Naive B cell (primary cell): ENCODE measurements around the gene RNF126. TPM values are rescaled to one million over a fixed set of nuclear protein-coding genes. Genes with fewer than 3 reads are reported as not detected.
"Not testable (repeated sequence)": the region's sequence is repeated elsewhere in the genome, so short reads cannot be mapped to it uniquely, and the experiment has no call there.

ENCODE experiments used
- ATAC-seq, 2 donors: fragments of 150-1000 bp; cut with Tn5 transposase; 2 replicates each; pipeline ENCODE4 v1.10.0; 2021; ENCODE audit warnings: low read depth in 2 of 2, mild to moderate bottlenecking in 2 of 2, moderate library complexity in 2 of 2
- DNase-seq: peaks from one replicate; pipeline ENCODE4 v3.0.0; 2022
- H3K27ac Mint-ChIP-seq, 6 donors: one replicate each; pipeline ENCODE4 v1.8.0; 2020 to 2022; ENCODE audit warnings: mild to moderate bottlenecking in 6 of 6, mixed read lengths in 6 of 6, moderate library complexity in 5 of 6, inconsistent platforms in 2 of 6
- H3K27me3 Mint-ChIP-seq, 3 donors: one replicate each; pipeline ENCODE4 v1.8.0; 2021 to 2022; ENCODE audit warnings: mixed read lengths in 3 of 3, mild to moderate bottlenecking in 1 of 3
- H3K36me3 Mint-ChIP-seq, 2 donors: one replicate each; pipeline ENCODE4 v1.8.0; 2020 to 2022; ENCODE audit warnings: mixed read lengths in 2 of 2, inconsistent platforms in 1 of 2, mild to moderate bottlenecking in 1 of 2
- H3K4me1 Mint-ChIP-seq, 3 donors: one replicate each; pipeline ENCODE4 v1.8.0; 2020 to 2022; ENCODE audit warnings: mixed read lengths in 3 of 3, inconsistent platforms in 1 of 3, mild to moderate bottlenecking in 1 of 3, moderate library complexity in 1 of 3
- H3K4me3 Mint-ChIP-seq, 8 donors: one replicate each; pipeline ENCODE4 v1.8.0; 2020 to 2022; ENCODE audit warnings: mild to moderate bottlenecking in 8 of 8, mixed read lengths in 8 of 8, moderate library complexity in 8 of 8, inconsistent platforms in 2 of 8
- H3K9me3 Mint-ChIP-seq, 7 donors: one replicate each; pipeline ENCODE4 v1.8.0; 2020 to 2022; ENCODE audit warnings: mixed read lengths in 7 of 7, mild to moderate bottlenecking in 5 of 7, inconsistent platforms in 2 of 7, moderate library complexity in 1 of 7
- polyA plus RNA-seq, 6 donors: library from polyadenylated mRNA; unstranded; fragments of 300-500 nt; fragmentation: Illumina TruSeq; gene quantifications; one replicate each; pipeline ENCODE4 v1.2.3, GENCODE V29; 2021; ENCODE audit warnings: low read depth in 6 of 6

The RNF126 gene
- polyA plus RNA-seq, 6 donors from 2014 or later, result 51.0 to 72.4 (median 59.1) TPM

DNA sequence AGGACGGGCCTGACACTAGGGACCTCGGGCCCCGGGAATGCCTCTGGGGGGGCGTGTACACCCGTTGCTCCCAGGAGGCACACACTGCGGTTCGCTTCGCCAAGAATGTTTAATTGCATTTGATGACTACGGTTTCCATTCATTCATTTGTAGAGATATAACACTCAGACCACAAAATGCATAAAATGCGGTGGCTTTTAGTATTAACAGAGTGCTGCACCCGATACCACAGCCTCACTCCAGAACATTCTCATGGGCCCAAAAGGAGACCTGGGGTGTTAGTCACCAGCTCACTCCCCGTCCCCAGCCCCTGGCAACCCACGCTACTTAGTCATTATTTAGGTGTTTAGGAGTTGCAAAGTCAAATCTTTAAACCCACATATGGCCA lies 51.5 kb downstream of the RNF126 start:
- H3K4me3 Mint-ChIP-seq, result peak overlapping the region; percentile 42 to 89 (median 84)
- H3K9me3 Mint-ChIP-seq, result no peaks in the 10 kb centered on the region
- H3K36me3 Mint-ChIP-seq, result peaks cover 0 to 3% of the 10 kb centered on the region in 2 donors
- H3K27ac Mint-ChIP-seq, result peak overlapping the region in 1 of 6 donors; percentile 57
- H3K4me1 Mint-ChIP-seq, result peaks cover 7 to 18% (median 8%) of the 10 kb centered on the region in 3 donors
- no peak for ATAC-seq
- H3K27me3 Mint-ChIP-seq, result peaks cover 4 to 8% (median 6%) of the 10 kb centered on the region in 3 donors
- DNase-seq, result no peak

DNA sequence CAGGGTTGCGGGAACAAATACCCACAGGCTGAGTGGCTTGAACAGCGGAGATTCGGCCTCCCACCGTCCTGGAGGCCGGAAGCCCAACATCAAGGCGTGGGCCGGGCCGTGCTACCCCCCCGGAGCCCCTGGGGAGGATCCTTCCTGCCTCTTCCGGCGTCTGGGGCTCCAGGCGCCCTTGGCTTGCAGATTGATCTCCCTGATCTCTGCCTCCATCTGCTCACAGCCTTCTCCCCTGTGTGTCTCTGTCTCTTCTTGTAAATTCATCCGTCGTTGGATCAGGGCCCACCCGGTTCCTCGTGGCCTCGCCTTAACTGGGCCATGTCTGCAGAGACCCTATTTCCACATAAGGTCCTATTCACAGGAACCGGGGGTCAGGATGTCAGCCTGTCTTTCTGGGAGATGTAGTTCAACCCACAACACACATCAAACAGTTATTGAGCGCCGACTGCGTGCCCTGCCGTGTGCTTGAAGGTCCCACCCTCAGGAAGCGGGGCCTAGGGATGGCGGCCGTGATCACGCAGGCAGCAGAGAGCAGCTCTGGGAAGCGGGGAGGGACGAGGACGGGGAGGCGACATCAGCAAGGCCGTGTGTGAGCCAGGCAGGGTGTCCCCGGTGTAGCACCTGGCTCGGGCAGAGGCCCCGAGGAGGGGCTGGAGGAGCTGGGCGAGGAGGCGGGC lies 52.1 kb downstream of the RNF126 start:
- Mint-ChIP-seq H3K4me1 (peaks cover 7 to 18% (median 8%) of the 10 kb centered on the region in 3 donors), H3K27ac (peak overlapping the region in 5 of 6 donors; percentile 5 to 87 (median 75)), H3K4me3 (peak overlapping the region; percentile 56 to 89 (median 84)), H3K27me3 (peaks cover 4 to 8% (median 6%) of the 10 kb centered on the region in 3 donors), H3K36me3 (peaks cover 0 to 3% of the 10 kb centered on the region in 2 donors), H3K9me3 (no peaks in the 10 kb centered on the region)
- DNase-seq, result peak; percentile 39
- ATAC-seq, result peak; percentile 56 to 63

DNA sequence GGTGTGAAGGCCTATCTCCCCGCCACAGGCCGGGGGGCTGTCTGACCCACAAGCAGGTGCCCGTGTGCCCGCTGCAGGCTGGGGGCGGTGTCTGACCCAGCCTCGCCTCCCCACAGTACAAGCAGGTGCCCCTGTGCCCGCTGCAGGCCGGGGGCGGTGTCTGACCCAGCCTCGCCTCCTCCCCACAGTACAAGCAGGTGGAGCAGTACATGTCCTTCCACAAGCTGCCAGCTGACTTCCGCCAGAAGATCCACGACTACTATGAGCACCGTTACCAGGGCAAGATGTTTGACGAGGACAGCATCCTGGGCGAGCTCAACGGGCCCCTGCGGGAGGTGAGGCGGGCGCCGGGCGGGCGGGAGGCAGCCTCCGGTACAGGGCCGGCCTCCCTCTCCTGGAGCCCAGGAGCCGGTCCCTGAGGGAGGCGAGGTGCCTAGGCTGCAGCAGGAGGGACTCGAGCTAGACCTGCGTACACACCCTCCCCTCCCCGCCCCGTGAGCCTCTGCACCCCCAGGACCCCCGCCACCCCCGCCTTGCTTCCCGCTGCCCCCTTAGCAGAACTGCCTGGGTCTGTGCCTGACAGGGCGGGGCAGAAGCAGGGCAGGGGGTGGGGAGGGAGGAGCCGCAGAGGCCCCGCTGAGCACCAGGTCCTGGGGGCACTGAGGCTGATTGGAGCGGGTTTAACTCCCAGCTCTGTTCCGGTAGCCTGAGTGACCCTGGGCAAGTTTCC lies 52.8 kb downstream of the RNF126 start:
- ATAC-seq (peak; percentile 62 to 69), DNase-seq (no peak)
- Mint-ChIP-seq H3K27me3 (peaks cover 0 to 8% (median 6%) of the 10 kb centered on the region in 3 donors), H3K9me3 (no peaks in the 10 kb centered on the region), H3K4me1 (peaks cover 7 to 15% (median 8%) of the 10 kb centered on the region in 3 donors), H3K36me3 (no peaks in the 10 kb centered on the region), H3K27ac (peak overlapping the region in 2 of 6 donors; percentile 65 to 75), H3K4me3 (peak overlapping the region; percentile 56 to 89 (median 84))

DNA sequence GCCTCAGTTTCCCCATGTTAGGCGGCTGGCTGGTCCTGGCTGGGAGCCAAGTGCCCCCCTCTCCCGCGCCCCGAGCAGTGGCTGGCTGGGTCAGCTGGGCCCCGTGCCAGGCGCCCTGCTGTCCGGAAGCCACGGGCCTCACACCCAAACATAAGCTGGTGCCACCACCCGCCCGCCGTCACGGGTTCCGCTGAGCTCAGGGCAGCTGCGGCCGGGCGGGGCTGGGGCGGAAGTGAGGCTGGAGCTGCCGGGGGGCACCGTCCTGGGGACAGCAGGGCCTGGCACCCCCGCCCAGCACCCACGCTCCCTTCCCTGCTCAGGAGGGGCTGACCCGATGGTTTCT lies 54.0 kb downstream of the RNF126 start:
- Mint-ChIP-seq H3K4me1 (peaks cover 7 to 9% (median 8%) of the 10 kb centered on the region in 3 donors), H3K9me3 (no peaks in the 10 kb centered on the region), H3K27me3 (no peaks in the 10 kb centered on the region), H3K27ac (no peak overlapping the region), H3K4me3 (no peak overlapping the region), H3K36me3 (no peaks in the 10 kb centered on the region)
- DNase-seq, result no peak
- no peak for ATAC-seq

DNA sequence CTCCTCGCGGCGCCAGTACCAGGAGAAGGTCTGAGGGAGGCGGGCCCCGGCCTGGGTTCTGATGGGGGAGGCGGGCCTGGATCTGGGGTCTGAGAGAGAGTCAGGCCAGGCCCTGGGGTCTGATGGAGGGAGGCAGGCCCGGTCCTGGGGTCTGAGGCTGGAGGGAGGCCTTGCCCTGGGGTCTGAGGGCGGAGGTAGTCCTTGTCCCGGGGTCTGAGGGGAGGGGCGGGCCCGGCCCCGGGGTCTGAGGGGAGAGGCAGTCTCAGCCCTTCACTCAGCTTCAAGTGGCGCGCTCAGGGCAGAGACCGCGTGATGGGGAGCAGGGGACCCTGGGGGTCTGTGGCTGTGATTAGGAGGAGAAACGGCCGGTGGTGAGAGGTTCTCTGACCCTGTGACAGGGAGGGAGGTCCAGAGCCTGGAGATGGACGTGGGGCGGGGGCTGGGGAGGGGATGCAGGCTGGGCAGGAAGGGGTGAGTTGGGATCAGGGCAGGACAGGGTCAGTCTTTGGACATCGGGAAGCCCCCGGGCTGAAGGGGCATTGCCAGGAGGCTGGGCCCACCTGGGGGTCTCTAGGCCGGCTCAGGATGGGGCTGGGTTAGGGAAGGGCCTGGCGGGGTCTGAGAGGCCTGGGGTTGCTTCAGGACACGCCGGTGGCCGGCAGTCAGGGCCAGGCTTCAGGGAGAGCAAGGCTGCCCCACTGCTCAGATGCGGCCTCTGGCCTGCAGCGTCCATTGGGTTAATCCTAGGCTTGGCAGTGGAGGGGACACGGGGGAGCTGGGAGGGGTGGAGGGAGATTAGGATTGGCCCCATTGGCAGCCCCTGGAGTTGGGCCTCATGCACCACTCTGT lies 54.6 kb downstream of the RNF126 start:
- no peaks in the 10 kb centered on the region for H3K36me3 Mint-ChIP-seq
- H3K9me3 Mint-ChIP-seq, result no peaks in the 10 kb centered on the region
- DNase-seq, result no peak
- peak overlapping the region in 2 of 8 donors; percentile 66 to 83 for H3K4me3 Mint-ChIP-seq
- H3K27me3 Mint-ChIP-seq, result no peaks in the 10 kb centered on the region
- peaks cover 7 to 9% (median 8%) of the 10 kb centered on the region in 3 donors for H3K4me1 Mint-ChIP-seq
- ATAC-seq, result no peak
- no peak overlapping the region for H3K27ac Mint-ChIP-seq

DNA sequence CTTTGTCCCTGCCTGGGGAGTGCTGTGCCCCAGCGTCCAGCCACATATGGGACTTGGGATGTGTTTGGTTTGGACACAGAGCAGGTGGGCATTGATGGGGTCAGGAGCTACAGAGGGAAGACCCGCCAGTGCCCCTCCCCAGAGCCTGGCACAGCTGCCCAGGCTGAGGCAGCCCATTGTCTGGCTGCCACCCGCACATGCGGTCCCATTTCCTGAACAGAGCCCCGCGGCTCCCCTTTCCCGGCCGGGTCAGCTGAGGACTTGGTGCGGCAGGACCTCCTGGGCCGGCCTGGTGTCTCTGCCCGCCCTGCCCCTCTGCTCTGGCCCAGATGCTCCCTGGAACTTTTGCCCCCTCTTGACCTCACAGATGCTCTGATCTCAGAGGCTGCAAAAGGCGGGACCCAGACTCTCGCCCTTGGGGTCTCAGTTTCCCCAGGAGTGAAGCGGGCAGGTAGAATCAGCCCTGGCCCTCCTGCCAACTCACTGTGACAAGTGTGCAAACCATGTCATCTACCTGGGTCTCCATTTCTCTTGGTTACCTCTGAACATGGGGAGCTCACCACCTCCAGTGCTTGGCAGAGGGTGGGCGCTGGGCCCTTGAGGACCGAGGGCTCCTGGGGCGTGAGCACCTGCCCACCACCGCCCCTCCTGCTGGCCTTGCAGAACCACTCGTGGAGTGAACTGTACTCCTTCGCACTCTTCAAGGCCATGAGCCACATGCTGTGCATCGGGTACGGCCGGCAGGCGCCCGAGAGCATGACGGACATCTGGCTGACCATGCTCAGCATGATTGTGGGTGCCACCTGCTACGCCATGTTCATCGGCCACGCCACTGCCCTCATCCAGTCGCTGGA lies 55.5 kb downstream of the RNF126 start:
- ATAC-seq, result no peak
- no peak for DNase-seq
- Mint-ChIP-seq H3K27me3 (peaks cover 0 to 3% (median 0%) of the 10 kb centered on the region in 3 donors), H3K4me1 (peaks cover 7 to 9% (median 9%) of the 10 kb centered on the region in 3 donors), H3K4me3 (peak overlapping the region in 1 of 8 donors; percentile 51), H3K27ac (peak overlapping the region in 1 of 6 donors; percentile 33), H3K36me3 (peaks cover 0 to 4% of the 10 kb centered on the region in 2 donors), H3K9me3 (peaks cover 0 to 2% (median 0%) of the 10 kb centered on the region in 7 donors)

DNA sequence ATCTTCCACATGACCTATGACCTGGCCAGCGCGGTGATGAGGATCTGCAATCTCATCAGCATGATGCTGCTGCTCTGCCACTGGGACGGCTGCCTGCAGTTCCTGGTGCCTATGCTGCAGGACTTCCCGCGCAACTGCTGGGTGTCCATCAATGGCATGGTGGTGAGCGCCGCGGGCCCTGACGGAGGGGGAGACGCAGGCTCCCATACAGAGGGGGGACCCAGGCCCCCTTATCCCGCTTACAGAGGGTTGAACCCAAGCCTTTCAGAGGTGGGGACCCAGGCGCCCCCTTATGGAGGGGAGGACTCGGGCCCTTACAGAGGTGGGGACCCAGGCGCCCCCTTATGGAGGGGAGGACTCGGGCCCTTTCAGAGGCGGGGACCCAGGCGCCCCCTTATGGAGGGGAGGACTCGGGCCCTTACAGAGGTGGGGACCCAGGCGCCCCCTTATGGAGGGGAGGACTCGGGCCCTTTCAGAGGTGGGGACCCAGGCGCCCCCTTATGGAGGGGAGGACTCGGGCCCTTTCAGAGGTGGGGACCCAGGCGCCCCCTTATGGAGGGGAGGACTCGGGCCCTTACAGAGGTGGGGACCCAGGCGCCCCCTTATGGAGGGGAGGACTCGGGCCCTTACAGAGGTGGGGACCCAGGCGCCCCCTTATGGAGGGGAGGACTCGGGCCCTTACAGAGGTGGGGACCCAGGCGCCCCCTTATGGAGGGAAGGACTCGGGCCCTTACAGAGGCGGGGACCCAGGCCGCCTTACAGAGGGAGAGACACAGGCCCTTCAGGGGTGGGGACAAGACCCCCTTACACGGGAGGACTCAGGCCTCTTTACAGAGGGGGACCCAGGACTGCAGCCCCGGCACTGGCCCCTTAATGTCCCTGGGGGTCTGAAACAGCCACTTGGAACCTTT lies 57.7 kb downstream of the RNF126 start:
- H3K4me3 Mint-ChIP-seq, result peak overlapping the region in 2 of 8 donors; percentile 40 to 78
- H3K27ac Mint-ChIP-seq, DNase-seq, H3K9me3 Mint-ChIP-seq, ATAC-seq, H3K4me1 Mint-ChIP-seq, H3K36me3 Mint-ChIP-seq, H3K27me3 Mint-ChIP-seq: not testable (repeated sequence)

DNA sequence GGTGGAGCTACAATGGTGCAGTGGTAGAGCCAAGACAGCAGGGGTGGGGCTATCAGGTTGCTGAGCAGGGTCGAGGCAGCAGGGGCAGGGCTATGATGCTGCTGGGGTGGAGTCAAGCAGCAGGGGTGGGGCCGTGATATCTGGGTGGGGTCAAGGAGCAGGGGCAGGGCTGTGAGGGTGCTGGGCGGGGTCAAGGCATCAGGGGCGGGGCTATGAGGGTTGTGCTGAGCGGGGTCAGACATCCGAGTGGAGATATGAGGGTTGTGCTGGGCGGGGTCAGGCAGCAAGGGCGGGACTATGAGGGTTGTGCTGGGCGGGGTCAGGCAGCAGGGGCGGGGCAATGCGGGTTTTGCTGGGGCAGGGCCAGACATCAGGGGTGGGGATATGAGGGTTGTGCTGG lies 58.7 kb downstream of the RNF126 start:
- peak overlapping the region in 1 of 8 donors; percentile 16 for H3K4me3 Mint-ChIP-seq
- no peak for DNase-seq
- no peak overlapping the region for H3K27ac Mint-ChIP-seq
- peaks cover 0 to 4% (median 0%) of the 10 kb centered on the region in 3 donors for H3K4me1 Mint-ChIP-seq
- ATAC-seq, result peak; percentile 21 to 53
- peaks cover 0 to 5% (median 0%) of the 10 kb centered on the region in 3 donors for H3K27me3 Mint-ChIP-seq
- peaks cover 0 to 6% (median 0%) of the 10 kb centered on the region in 7 donors for H3K9me3 Mint-ChIP-seq
- peaks cover 0 to 10% of the 10 kb centered on the region in 2 donors for H3K36me3 Mint-ChIP-seq

DNA sequence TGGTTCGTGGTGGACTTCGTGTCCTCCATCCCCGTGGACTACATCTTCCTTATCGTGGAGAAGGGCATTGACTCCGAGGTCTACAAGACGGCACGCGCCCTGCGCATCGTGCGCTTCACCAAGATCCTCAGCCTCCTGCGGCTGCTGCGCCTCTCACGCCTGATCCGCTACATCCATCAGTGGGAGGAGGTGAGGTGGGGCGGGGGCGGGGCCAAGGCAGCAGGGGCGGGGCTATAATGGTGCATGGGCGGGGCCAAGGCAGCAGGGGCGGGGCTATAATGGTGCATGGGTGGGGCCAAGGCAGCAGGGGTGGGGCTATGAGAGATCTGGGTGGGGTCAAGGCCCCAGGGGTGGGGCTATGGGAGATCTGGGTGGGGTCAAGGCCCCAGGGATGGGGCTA lies 59.2 kb downstream of the RNF126 start:
- H3K27me3 Mint-ChIP-seq, H3K36me3 Mint-ChIP-seq, ATAC-seq, H3K4me3 Mint-ChIP-seq, DNase-seq, H3K4me1 Mint-ChIP-seq, H3K27ac Mint-ChIP-seq, H3K9me3 Mint-ChIP-seq: not testable (repeated sequence)

DNA sequence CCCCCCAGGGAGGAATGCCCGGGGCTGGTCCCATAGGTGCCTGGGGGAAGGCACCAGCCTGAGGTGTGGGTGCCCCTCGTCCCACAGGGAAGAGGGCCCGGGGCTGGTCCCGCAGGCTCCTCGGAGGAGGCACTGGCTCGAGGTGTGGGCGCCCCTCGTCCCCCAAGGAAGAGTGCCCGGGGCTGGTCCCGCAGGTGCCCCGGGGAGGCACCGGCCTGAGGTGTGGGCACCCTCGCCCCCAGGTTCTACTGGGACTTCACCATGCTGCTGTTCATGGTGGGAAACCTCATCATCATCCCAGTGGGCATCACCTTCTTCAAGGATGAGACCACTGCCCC lies 59.7 kb downstream of the RNF126 start:
- not testable (repeated sequence) for H3K4me3 Mint-ChIP-seq, H3K9me3 Mint-ChIP-seq, H3K4me1 Mint-ChIP-seq, H3K27ac Mint-ChIP-seq, H3K36me3 Mint-ChIP-seq, DNase-seq, ATAC-seq, H3K27me3 Mint-ChIP-seq

DNA sequence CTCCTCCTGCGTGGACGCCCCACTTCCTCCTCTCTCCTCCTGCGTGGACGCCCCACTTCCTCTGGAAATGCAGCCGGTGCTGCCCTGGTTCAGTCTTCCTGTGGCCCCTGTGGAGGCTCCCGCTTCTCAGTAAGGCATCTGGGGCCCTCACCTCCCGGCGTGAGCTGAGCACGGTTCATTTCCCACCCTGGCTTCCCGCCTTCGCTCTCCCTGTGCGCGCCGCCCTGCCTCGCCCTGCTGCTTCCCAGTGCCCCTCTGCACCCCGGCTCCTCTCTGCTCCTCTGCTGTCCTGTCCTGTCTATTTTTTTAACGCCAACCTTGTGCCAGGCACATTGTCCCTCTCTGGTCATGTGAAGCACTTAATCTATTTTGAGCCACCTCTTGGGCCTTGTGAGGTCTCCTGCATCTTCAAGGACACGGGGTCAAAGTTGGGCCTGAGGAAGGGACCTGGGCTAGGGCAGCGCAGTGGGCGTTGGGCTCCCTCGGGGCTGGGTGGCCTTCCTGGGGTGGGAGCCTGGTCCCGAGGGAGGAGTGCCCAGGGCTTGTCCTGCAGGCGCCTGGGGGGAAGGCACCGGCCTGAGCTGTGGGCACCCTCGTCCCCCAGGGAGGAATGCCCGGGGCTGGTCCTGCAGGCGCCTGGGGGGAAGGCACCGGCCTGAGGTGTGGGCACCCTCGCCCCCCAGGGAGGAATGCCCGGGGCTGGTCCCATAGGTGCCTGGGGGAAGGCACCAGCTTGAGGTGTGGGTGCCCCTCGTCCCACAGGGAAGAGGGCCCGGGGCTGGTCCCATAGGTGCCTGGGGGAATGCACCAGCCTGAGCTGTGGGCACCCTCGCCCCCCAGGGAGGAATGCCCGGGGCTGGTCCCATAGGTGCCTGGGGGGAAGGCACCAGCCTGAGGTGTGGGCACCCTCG lies 60.4 kb downstream of the RNF126 start:
- peaks cover 0 to 6% (median 0%) of the 10 kb centered on the region in 7 donors for H3K9me3 Mint-ChIP-seq
- H3K27me3 Mint-ChIP-seq, result peaks cover 0 to 5% (median 0%) of the 10 kb centered on the region in 3 donors
- ATAC-seq (no peak), DNase-seq (no peak)
- no peak overlapping the region for H3K27ac Mint-ChIP-seq
- H3K36me3 Mint-ChIP-seq, result peaks cover 0 to 10% of the 10 kb centered on the region in 2 donors
- peaks cover 0 to 4% (median 0%) of the 10 kb centered on the region in 3 donors for H3K4me1 Mint-ChIP-seq
- H3K4me3 Mint-ChIP-seq, result no peak overlapping the region
